Fibroblast of gingiva (primary cell): Measurements from ENCODE around the gene STK24.

Experiments used
- DNase-seq: peaks from one replicate; pipeline ENCODE4 v3.0.0-alpha.2; 2011; ENCODE audit warnings: low read depth

The STK24 gene

GRCh38 chr13:98582947-98583346, 6.0 kb upstream of the STK24 start:
- no peak for DNase-seq

GRCh38 chr13:98581971-98582702, 5.2 kb upstream of the STK24 start:
- DNase-seq, result peak; percentile 43

GRCh38 chr13:98581381-98581780, 4.5 kb upstream of the STK24 start:
- no peak for DNase-seq

- no peak for DNase-seq
These were observed 3.5 kb upstream of the STK24 start for GRCh38 chr13:98580420-98580819.

- DNase-seq, result no peak
These were observed 954 bp upstream of the STK24 start for GRCh38 chr13:98577836-98578285.

GRCh38 chr13:98576200-98576945, 534 bp downstream of the STK24 start:
- DNase-seq, result peak; percentile 21

GRCh38 chr13:98575904-98576199, 1.1 kb downstream of the STK24 start:
- no peak for DNase-seq

GRCh38 chr13:98575009-98575903, 1.7 kb downstream of the STK24 start:
- no peak for DNase-seq

- DNase-seq, result peak; percentile 94
These were observed 4.8 kb downstream of the STK24 start for GRCh38 chr13:98571955-98572662.

- no peak for DNase-seq
These were observed 6.0 kb downstream of the STK24 start for GRCh38 chr13:98570929-98571372.

GRCh38 chr13:98569494-98570367, 7.2 kb downstream of the STK24 start:
- DNase-seq, result peak; percentile 90

GRCh38 chr13:98568918-98569317, 8.0 kb downstream of the STK24 start:
- DNase-seq, result no peak

- DNase-seq, result no peak
These were observed 9.8 kb downstream of the STK24 start for GRCh38 chr13:98567140-98567539.

- no peak for DNase-seq
These were observed 11.0 kb downstream of the STK24 start for GRCh38 chr13:98565726-98566565.

GRCh38 chr13:98564204-98564603, 12.7 kb downstream of the STK24 start:
- DNase-seq, result no peak

GRCh38 chr13:98563071-98563470, 13.8 kb downstream of the STK24 start:
- DNase-seq, result peak; percentile 32

GRCh38 chr13:98559169-98559568, 17.7 kb downstream of the STK24 start:
- no peak for DNase-seq

- no peak for DNase-seq
These were observed 18.7 kb downstream of the STK24 start for GRCh38 chr13:98557937-98558792.
